HEK293T (cell line): Measurements from ENCODE around the gene TRAPPC10.

Source experiments
- CTCF ChIA-PET: fragments of 350-600 bp; formaldehyde crosslinking; extraction: SDS; loops from one replicate; lab custom pipeline; 2021; ENCODE audit warnings: antibody characterized with exemption, inconsistent platforms; lab: Yijun Ruan, JAX
- POLR2A ChIA-PET: fragments of 350-600 bp; formaldehyde crosslinking; extraction: SDS; loops from one replicate; lab custom pipeline; 2020; ENCODE audit warnings: antibody characterized with exemption, inconsistent platforms; lab: Yijun Ruan, JAX
- DNase-seq: peaks from one replicate; pipeline ENCODE4 v3.0.0; 2012; ENCODE audit warnings: mixed read lengths; ENCODE audit errors: extremely low spot score
- ARNT ChIP-seq: fragments of 450-650 bp; IDR thresholded peaks from 2 replicates; pipeline ENCODE4 v1.6.1; 2017; ENCODE audit warnings: mild to moderate bottlenecking
- BHLHE40 ChIP-seq: fragments of 450-650 bp; IDR thresholded peaks from 2 replicates; pipeline ENCODE4 v1.6.1; 2016; ENCODE audit warnings: mild to moderate bottlenecking, moderate library complexity, borderline replicate concordance
- CTBP1 ChIP-seq: fragments of 450-650 bp; IDR thresholded peaks from 2 replicates; pipeline ENCODE4 v1.6.1; 2016; ENCODE audit warnings: borderline replicate concordance
- ELF4 ChIP-seq: fragments of 450-650 bp; IDR thresholded peaks from 2 replicates; pipeline ENCODE4 v1.6.1; 2017; ENCODE audit warnings: antibody characterized with exemption
- FOXA1 ChIP-seq: fragments of 450-650 bp; IDR thresholded peaks from 2 replicates; pipeline ENCODE4 v1.6.1; 2016; ENCODE audit warnings: mild to moderate bottlenecking
- FOXK2 ChIP-seq: fragments of 450-650 bp; IDR thresholded peaks from 2 replicates; pipeline ENCODE4 v1.6.1; 2016; ENCODE audit warnings: mild to moderate bottlenecking
- FOXM1 ChIP-seq: fragments of 450-650 bp; IDR thresholded peaks from 2 replicates; pipeline ENCODE4 v1.6.1; 2017; ENCODE audit warnings: mild to moderate bottlenecking, borderline replicate concordance
- HDGF ChIP-seq: fragments of 450-650 bp; IDR thresholded peaks from 2 replicates; pipeline ENCODE4 v1.6.1; 2017; ENCODE audit warnings: antibody characterized with exemption, borderline replicate concordance
- L3MBTL2 ChIP-seq: fragments of 450-650 bp; conservative IDR thresholded peaks from 2 replicates; pipeline ENCODE4 v1.6.1; 2016; ENCODE audit warnings: mild to moderate bottlenecking
- LEF1 ChIP-seq: fragments of 450-650 bp; IDR thresholded peaks from 2 replicates; pipeline ENCODE4 v1.6.1; 2017; ENCODE audit warnings: mild to moderate bottlenecking, borderline replicate concordance
- NFRKB ChIP-seq: fragments of 450-650 bp; IDR thresholded peaks from 2 replicates; pipeline ENCODE4 v1.6.1; 2016; ENCODE audit warnings: mild to moderate bottlenecking, moderate library complexity
- PKNOX1 ChIP-seq: fragments of 450-650 bp; IDR thresholded peaks from 2 replicates; pipeline ENCODE4 v1.6.1; 2016
- SP1 ChIP-seq: fragments of 450-650 bp; IDR thresholded peaks from 2 replicates; pipeline ENCODE4 v1.6.1; 2017
- SUZ12 ChIP-seq: fragments of 450-650 bp; IDR thresholded peaks from 2 replicates; pipeline ENCODE4 v1.6.1; 2016; ENCODE audit warnings: mild to moderate bottlenecking
- TARDBP ChIP-seq: fragments of 450-650 bp; IDR thresholded peaks from 2 replicates; pipeline ENCODE4 v1.6.1; 2016
- ZNF384 ChIP-seq: fragments of 450-650 bp; IDR thresholded peaks from 2 replicates; pipeline ENCODE4 v1.6.1; 2016

Gene TRAPPC10

GRCh38 chr21:44011579-44012473 lies at the start of gene TRAPPC10:
TRAPPC10 (plus strand) TSS chr21:44012309; CDS start chr21:44012494, 185 bp downstream.
- ChIA-PET CTCF (no interaction called here), POLR2A (interaction anchor here (0.6 to 1.4 kb wide), 6 partner anchors 9 to 1472 kb away, joined by 3 to 9 read pairs (median 3); no protein-coding TSS in a partner anchor)
- TF ChIP-seq NFRKB (no peak), L3MBTL2 (peak; percentile 56), HDGF (no peak), ELF4 (no peak), BHLHE40 (no peak), FOXM1 (peak; percentile 42; the same call in 1 of the 2 replicates), CTBP1 (no peak), ZNF384 (no peak), FOXA1 (no peak), TARDBP (no peak), PKNOX1 (peak; percentile 79), LEF1 (peak; percentile 71; the same call in 1 of the 2 replicates), SUZ12 (no peak), FOXK2 (no peak), SP1 (no peak), ARNT (0 out of 2 replicates have a peak, but pooled peaks have one; percentile 10)
- peak; percentile 91 for DNase-seq

GRCh38 chr21:43965911-43966585 lies 46.1 kb upstream of the TRAPPC10 start:
- TF ChIP-seq PKNOX1 = no peak
- ChIA-PET CTCF (no interaction called here), POLR2A (no interaction called here)
- no peak for DNase-seq

GRCh38 chr21:43966946-43967512 lies 45.1 kb upstream of the TRAPPC10 start:
- DNase-seq = no peak
- CTCF ChIA-PET = no interaction called here
- POLR2A ChIA-PET = no interaction called here
- TF ChIP-seq PKNOX1 (no peak), NFRKB (no peak), FOXM1 (no peak), ZNF384 (no peak), SUZ12 (no peak), FOXA1 (no peak), FOXK2 (no peak), L3MBTL2 (no peak), HDGF (no peak), SP1 (no peak), TARDBP (no peak), CTBP1 (no peak), LEF1 (no peak), ARNT (no peak), ELF4 (no peak), BHLHE40 (no peak)

DNA sequence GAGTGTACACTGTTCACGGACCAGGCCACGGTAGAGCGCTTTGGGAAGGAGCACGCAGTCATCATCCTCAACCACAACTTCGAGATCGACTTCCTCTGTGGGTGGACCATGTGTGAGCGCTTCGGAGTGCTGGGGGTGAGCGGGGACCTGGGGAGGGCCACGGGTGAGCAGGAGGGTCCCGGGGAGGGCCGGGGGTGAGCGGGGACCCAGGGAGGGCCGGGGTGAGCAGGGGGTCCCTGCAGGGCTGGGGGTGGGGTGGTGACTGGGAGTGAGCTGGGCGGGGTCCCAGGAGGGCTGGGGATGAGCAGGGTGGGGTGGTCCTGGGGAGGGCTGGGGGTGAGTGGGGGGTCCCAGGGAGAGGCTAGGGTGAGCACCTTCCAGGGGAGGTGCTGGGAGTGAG lies 44.1 kb upstream of the TRAPPC10 start:
- POLR2A ChIA-PET = no interaction called here
- TF ChIP-seq TARDBP (no peak), L3MBTL2 (no peak), FOXK2 (no peak), PKNOX1 (no peak), SUZ12 (no peak), NFRKB (no peak), BHLHE40 (no peak), LEF1 (no peak), SP1 (no peak), ARNT (no peak), HDGF (no peak), ELF4 (no peak), CTBP1 (no peak), ZNF384 (no peak), FOXM1 (no peak), FOXA1 (no peak)
- DNase-seq = no peak
- CTCF ChIA-PET = no interaction called here
